HEK293 (cell line): ENCODE results near the gene C6orf118.
A peak's percentile ranks its signal among the peaks of the same experiment; 100 is the strongest.

Source experiments
- YY1 ChIP-seq: fragments of 450-650 bp; formaldehyde crosslinking; IDR thresholded peaks from 2 replicates; pipeline ENCODE4 v1.5.1; 2018; ENCODE audit warnings: missing biosample characterization, missing genetic modification characterization
- ZNF10 ChIP-seq: fragments of 450-650 bp; formaldehyde crosslinking; IDR thresholded peaks from 2 replicates; pipeline ENCODE4 v1.5.1; 2017; ENCODE audit warnings: missing biosample characterization, missing genetic modification characterization
- ZNF175 ChIP-seq: fragments of 450-650 bp; formaldehyde crosslinking; IDR thresholded peaks from 2 replicates; pipeline ENCODE4 v1.5.1; 2016; ENCODE audit warnings: missing biosample characterization, missing genetic modification characterization
- ZNF24 ChIP-seq: fragments of 450-650 bp; formaldehyde crosslinking; IDR thresholded peaks from 2 replicates; pipeline ENCODE4 v1.5.1; 2016; ENCODE audit warnings: missing biosample characterization, missing genetic modification characterization
- ZNF473 ChIP-seq: fragments of 450-650 bp; formaldehyde crosslinking; IDR thresholded peaks from 2 replicates; pipeline ENCODE4 v1.5.1; 2017; ENCODE audit warnings: missing biosample characterization, missing genetic modification characterization
- ZNF549 ChIP-seq: fragments of 450-650 bp; IDR thresholded peaks from 2 replicates; pipeline ENCODE4 v1.5.1; 2018; ENCODE audit warnings: missing biosample characterization, missing genetic modification characterization, mild to moderate bottlenecking, inconsistent platforms, moderate library complexity
- ZNF600 ChIP-seq: fragments of 450-650 bp; formaldehyde crosslinking; IDR thresholded peaks from 2 replicates; pipeline ENCODE4 v1.5.1; 2016; ENCODE audit warnings: missing biosample characterization, missing genetic modification characterization
- ZNF768 ChIP-seq: fragments of 450-650 bp; formaldehyde crosslinking; IDR thresholded peaks from 2 replicates; pipeline ENCODE4 v1.5.1; 2018; ENCODE audit warnings: missing biosample characterization, mild to moderate bottlenecking, missing genetic modification characterization
- TF ChIP-seq, protein P1 (sequence below): fragments of 450-650 bp; formaldehyde crosslinking; IDR thresholded peaks from 2 replicates; pipeline ENCODE4 v1.5.1; 2016; ENCODE audit warnings: missing biosample characterization, missing genetic modification characterization
- TF ChIP-seq, protein P2 (sequence below): fragments of 450-650 bp; formaldehyde crosslinking; IDR thresholded peaks from 2 replicates; pipeline ENCODE4 v1.5.1; 2016; ENCODE audit warnings: missing biosample characterization, missing genetic modification characterization, low read depth
- TF ChIP-seq, protein P3 (sequence below): fragments of 450-650 bp; formaldehyde crosslinking; IDR thresholded peaks from 2 replicates; pipeline ENCODE4 v1.5.1; 2016; ENCODE audit warnings: missing biosample characterization, missing genetic modification characterization
- TF ChIP-seq, protein P4 (sequence below): fragments of 450-650 bp; formaldehyde crosslinking; IDR thresholded peaks from 2 replicates; pipeline ENCODE4; 2016; ENCODE audit warnings: missing biosample characterization, missing genetic modification characterization
- TF ChIP-seq, protein P5 (sequence below): fragments of 450-650 bp; formaldehyde crosslinking; IDR thresholded peaks from 2 replicates; pipeline ENCODE4 v1.5.1; 2016; ENCODE audit warnings: missing biosample characterization, missing genetic modification characterization, borderline replicate concordance

DNA sequence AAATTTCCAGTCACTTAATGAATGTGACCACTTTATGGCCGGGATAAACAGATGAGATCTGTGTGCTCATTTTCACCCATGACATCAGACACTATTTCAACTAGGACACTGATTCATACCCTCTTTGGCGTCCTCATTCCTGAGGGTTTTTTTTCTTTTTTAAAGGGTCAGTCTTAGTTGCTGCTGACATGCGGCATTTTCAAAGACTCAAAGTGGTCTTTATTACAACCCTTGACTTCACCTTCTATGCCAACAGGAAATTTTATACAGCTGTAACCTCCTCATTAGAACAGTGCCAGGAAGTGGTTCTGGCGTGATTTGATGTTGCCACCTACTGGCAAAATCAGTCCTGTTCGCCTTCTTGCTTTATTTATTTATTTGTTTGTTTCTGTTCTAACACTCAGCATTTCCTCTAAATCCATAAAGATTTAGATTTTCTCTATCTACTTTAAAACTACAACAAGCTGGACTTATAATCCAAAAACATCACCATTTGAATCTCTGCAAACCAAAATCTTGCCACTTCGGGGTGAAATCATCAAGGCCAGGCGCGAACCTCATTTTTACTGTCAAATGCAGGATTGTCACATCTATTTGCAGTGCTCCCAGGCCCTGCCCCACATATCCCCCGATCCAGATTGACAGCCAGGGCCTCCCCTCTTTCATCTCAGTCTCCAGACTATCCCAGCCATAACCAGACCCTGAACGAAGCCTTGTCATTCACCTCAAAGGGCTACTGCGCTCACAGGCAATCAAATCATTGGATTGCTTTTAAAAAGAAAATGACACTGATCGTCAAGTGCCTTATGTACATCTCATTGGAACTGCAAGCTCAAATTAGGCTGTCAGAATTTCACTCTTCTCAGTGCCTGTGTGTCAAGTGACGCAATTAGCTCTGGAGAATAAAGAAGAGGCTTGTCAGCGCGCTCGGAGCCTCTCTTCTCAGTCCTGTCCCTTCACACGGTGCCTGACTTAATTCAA is 77.5 kb downstream of the C6orf118 start:
- TF ChIP-seq, protein P1, sequence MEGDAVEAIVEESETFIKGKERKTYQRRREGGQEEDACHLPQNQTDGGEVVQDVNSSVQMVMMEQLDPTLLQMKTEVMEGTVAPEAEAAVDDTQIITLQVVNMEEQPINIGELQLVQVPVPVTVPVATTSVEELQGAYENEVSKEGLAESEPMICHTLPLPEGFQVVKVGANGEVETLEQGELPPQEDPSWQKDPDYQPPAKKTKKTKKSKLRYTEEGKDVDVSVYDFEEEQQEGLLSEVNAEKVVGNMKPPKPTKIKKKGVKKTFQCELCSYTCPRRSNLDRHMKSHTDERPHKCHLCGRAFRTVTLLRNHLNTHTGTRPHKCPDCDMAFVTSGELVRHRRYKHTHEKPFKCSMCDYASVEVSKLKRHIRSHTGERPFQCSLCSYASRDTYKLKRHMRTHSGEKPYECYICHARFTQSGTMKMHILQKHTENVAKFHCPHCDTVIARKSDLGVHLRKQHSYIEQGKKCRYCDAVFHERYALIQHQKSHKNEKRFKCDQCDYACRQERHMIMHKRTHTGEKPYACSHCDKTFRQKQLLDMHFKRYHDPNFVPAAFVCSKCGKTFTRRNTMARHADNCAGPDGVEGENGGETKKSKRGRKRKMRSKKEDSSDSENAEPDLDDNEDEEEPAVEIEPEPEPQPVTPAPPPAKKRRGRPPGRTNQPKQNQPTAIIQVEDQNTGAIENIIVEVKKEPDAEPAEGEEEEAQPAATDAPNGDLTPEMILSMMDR, result peak; percentile 32; the same call in 1 of the 2 replicates
- no peak for TF ChIP-seq YY1 (tag by site-specific recombination)
- TF ChIP-seq, protein P2, sequence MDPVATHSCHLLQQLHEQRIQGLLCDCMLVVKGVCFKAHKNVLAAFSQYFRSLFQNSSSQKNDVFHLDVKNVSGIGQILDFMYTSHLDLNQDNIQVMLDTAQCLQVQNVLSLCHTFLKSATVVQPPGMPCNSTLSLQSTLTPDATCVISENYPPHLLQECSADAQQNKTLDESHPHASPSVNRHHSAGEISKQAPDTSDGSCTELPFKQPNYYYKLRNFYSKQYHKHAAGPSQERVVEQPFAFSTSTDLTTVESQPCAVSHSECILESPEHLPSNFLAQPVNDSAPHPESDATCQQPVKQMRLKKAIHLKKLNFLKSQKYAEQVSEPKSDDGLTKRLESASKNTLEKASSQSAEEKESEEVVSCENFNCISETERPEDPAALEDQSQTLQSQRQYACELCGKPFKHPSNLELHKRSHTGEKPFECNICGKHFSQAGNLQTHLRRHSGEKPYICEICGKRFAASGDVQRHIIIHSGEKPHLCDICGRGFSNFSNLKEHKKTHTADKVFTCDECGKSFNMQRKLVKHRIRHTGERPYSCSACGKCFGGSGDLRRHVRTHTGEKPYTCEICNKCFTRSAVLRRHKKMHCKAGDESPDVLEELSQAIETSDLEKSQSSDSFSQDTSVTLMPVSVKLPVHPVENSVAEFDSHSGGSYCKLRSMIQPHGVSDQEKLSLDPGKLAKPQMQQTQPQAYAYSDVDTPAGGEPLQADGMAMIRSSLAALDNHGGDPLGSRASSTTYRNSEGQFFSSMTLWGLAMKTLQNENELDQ (tag by site-specific recombination), result no peak
- TF ChIP-seq ZNF24, result no peak
- no peak for TF ChIP-seq ZNF600 (tag by site-specific recombination)
- TF ChIP-seq, protein P3, sequence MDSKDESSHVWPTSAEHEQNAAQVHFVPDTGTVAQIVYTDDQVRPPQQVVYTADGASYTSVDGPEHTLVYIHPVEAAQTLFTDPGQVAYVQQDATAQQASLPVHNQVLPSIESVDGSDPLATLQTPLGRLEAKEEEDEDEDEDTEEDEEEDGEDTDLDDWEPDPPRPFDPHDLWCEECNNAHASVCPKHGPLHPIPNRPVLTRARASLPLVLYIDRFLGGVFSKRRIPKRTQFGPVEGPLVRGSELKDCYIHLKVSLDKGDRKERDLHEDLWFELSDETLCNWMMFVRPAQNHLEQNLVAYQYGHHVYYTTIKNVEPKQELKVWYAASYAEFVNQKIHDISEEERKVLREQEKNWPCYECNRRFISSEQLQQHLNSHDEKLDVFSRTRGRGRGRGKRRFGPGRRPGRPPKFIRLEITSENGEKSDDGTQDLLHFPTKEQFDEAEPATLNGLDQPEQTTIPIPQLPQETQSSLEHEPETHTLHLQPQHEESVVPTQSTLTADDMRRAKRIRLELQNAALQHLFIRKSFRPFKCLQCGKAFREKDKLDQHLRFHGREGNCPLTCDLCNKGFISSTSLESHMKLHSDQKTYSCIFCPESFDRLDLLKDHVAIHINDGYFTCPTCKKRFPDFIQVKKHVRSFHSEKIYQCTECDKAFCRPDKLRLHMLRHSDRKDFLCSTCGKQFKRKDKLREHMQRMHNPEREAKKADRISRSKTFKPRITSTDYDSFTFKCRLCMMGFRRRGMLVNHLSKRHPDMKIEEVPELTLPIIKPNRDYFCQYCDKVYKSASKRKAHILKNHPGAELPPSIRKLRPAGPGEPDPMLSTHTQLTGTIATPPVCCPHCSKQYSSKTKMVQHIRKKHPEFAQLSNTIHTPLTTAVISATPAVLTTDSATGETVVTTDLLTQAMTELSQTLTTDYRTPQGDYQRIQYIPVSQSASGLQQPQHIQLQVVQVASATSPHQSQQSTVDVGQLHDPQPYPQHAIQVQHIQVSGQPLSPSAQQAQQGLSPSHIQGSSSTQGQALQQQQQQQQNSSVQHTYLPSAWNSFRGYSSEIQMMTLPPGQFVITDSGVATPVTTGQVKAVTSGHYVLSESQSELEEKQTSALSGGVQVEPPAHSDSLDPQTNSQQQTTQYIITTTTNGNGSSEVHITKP, result no peak
- TF ChIP-seq ZNF473, result no peak
- TF ChIP-seq ZNF768 (tag by site-specific recombination), result no peak
- TF ChIP-seq ZNF549 (tag by site-specific recombination), result no peak
- no peak for TF ChIP-seq ZNF175
- TF ChIP-seq, protein P4, sequence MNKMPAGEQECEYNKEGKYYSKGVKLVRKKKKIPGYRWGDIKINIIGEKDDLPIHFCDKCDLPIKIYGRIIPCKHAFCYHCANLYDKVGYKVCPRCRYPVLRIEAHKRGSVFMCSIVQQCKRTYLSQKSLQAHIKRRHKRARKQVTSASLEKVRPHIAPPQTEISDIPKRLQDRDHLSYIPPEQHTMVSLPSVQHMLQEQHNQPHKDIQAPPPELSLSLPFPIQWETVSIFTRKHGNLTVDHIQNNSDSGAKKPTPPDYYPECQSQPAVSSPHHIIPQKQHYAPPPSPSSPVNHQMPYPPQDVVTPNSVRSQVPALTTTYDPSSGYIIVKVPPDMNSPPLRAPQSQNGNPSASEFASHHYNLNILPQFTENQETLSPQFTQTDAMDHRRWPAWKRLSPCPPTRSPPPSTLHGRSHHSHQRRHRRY (tag by site-specific recombination), result no peak
- TF ChIP-seq, protein P5, sequence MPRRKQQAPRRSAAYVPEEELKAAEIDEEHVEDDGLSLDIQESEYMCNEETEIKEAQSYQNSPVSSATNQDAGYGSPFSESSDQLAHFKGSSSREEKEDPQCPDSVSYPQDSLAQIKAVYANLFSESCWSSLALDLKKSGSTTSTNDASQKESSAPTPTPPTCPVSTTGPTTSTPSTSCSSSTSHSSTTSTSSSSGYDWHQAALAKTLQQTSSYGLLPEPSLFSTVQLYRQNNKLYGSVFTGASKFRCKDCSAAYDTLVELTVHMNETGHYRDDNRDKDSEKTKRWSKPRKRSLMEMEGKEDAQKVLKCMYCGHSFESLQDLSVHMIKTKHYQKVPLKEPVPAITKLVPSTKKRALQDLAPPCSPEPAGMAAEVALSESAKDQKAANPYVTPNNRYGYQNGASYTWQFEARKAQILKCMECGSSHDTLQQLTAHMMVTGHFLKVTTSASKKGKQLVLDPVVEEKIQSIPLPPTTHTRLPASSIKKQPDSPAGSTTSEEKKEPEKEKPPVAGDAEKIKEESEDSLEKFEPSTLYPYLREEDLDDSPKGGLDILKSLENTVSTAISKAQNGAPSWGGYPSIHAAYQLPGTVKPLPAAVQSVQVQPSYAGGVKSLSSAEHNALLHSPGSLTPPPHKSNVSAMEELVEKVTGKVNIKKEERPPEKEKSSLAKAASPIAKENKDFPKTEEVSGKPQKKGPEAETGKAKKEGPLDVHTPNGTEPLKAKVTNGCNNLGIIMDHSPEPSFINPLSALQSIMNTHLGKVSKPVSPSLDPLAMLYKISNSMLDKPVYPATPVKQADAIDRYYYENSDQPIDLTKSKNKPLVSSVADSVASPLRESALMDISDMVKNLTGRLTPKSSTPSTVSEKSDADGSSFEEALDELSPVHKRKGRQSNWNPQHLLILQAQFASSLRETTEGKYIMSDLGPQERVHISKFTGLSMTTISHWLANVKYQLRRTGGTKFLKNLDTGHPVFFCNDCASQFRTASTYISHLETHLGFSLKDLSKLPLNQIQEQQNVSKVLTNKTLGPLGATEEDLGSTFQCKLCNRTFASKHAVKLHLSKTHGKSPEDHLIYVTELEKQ, result no peak
- TF ChIP-seq ZNF10 (tag by site-specific recombination), result no peak
